Cardiac fibroblast (primary cell): Measurements from ENCODE around the gene PDE4D.

Source experiments
- DNase-seq, 2 donors: peaks; one replicate each; pipeline versions ENCODE4 v3.0.0 to v3.0.0-alpha.2; 2010; ENCODE audit warnings: low read depth in 2 of 2
- H3K4me3 ChIP-seq, 2 donors: replicated peaks in 1 of 2; 1 replicate in 1 of 2; 2 replicates in 1 of 2; pipeline ENCODE4 v1.5.1; 2011; ENCODE audit warnings: low read depth in 2 of 2, low read length in 2 of 2, mild to moderate bottlenecking in 2 of 2, moderate library complexity in 1 of 2
- TF ChIP-seq, protein P1 (sequence below): IDR thresholded peaks from one replicate; pipeline ENCODE4 v1.5.1; 2011; ENCODE audit warnings: low read depth, mild to moderate bottlenecking, low read length, inconsistent platforms

The PDE4D gene

DNA sequence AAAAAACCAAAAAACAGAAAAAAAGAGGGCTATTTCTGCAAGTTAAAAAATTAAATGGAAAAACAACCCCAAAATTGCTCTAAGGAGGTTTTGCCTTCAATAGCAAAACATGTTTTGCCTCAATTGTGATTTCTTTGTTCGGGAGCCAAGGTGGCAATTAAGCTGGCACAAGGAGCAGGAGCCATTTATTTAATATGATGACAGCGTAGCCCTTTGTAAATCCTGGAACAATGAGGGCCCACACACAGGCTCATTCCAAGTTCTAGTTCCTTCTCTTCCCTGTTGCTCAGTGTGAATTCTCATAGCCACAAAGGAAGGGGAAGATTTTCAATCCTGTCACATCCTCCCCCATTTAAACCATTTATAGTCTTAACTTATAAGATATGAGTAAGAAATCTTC is 353.2 kb downstream of the PDE4D start:
- no peak overlapping the region for H3K4me3 ChIP-seq
- TF ChIP-seq, protein P1, sequence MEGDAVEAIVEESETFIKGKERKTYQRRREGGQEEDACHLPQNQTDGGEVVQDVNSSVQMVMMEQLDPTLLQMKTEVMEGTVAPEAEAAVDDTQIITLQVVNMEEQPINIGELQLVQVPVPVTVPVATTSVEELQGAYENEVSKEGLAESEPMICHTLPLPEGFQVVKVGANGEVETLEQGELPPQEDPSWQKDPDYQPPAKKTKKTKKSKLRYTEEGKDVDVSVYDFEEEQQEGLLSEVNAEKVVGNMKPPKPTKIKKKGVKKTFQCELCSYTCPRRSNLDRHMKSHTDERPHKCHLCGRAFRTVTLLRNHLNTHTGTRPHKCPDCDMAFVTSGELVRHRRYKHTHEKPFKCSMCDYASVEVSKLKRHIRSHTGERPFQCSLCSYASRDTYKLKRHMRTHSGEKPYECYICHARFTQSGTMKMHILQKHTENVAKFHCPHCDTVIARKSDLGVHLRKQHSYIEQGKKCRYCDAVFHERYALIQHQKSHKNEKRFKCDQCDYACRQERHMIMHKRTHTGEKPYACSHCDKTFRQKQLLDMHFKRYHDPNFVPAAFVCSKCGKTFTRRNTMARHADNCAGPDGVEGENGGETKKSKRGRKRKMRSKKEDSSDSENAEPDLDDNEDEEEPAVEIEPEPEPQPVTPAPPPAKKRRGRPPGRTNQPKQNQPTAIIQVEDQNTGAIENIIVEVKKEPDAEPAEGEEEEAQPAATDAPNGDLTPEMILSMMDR = no peak
- DNase-seq = no peak

DNA sequence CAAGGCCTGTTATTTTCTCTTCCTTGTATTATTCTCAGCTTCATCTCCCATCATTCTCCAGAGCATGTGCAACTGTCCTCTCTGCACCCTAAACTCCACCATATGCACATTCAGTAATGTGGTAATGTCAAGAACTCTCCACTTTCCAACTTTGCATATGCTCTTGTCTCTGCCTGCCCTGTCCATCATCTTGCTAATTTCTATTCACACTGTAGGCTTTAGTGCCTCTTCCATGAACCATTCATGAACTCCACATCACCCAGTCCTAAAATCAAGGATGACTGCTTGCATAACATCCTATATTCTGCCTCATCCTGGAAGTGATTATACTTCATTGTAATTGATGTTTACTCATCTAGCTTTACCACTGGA is 354.8 kb downstream of the PDE4D start:
- no peak for DNase-seq
- no peak overlapping the region for H3K4me3 ChIP-seq
- TF ChIP-seq, protein P1 = no peak

DNA sequence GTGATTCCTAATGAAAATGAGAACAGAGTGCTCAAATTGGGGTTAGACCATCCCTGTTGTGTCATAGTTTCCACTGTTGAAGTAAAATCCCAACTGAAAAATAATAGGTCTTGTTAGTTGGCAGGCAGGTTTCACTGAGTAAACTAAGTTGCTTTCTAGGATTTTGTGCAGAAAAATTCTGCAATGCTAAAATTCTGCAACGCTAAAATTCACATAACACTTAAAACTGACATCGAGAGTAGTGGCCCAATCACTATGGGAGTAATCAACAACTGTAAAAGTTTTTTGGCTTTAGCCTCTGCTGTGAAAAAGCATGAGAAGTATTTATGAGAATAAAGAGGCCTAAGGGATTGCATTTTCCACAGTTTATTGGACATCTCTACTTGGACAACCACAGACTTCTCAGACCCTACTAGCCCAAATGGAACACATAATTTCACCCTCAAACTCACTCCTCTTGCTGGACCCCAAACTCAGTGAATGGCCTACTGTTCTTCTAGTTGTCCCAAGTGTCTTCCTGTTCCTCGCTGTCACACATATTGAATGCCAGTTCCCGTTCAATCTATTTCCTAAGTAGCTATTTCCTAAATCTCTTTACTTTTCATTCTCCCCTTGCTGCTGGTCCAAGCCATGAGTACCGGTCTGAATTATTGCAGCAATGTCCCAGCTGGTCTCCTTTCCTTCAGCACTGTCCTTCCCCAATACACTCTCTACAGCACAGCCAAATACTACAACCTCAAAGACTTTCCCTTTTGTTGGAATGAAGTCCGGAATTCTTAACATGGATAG is 355.4 kb downstream of the PDE4D start:
- no peak overlapping the region for H3K4me3 ChIP-seq
- no peak for DNase-seq
- TF ChIP-seq, protein P1 = no peak

DNA sequence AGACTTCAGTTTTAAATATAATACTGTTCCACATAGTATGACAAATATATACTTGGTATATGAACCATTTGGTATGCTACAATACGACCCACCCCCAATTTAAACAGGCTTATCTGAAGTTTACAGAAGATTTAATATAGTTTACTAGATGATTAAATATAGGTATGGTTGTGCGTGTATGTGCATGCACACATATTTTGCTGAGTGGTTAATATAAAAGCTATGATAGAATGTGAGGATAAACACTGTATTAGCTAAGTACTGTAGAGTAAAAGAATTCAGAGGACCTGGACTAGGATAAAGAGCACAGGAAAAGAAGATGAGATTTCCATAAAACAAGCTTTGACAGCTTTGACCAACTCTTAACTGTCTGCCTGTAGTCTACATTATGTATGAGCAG is 356.7 kb downstream of the PDE4D start:
- TF ChIP-seq, protein P1 = no peak
- no peak overlapping the region for H3K4me3 ChIP-seq
- DNase-seq = no peak

DNA sequence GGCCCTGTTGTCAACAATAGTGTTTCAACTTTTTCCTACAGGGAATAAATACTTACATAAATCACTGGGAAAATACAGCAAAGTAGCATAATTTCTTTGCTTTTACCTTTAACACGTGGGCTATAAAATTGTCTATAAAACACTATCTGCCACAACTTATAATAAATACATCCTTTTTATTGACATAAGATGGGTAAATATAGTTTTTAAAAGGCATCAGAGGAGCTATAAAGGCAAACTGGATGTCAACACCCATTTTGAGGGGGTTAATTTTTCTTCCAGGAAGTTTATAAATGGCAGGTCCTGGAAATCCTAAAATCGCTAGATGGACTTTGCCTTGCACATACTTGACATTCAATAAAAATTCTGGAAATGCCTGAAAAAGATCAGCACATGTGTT is 358.0 kb downstream of the PDE4D start:
- H3K4me3 ChIP-seq = no peak overlapping the region
- DNase-seq = no peak
- TF ChIP-seq, protein P1 = no peak

DNA sequence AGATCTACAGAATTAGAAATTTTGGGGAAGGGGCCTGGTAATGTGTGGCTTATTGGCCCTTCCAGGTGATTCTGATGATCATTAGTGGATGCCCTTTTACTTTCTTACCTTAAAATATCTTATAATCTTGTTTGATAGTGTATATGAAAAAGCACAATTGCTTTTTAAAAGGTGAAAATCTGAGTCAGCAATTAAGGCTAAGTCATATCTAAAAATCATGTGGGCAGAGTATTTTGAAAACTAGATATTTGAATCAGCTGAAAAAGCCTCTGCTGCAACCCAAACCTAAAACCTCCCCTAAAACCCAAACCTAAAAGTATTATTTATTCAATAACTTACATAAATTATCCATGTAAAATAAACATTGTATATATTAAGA is 359.8 kb downstream of the PDE4D start:
- no peak overlapping the region for H3K4me3 ChIP-seq
- DNase-seq = no peak
- TF ChIP-seq, protein P1 = no peak
